Osteoblast (primary cell): Measurements from ENCODE around the gene GRID1. TPM values are rescaled to one million over a fixed set of nuclear protein-coding genes. Genes with fewer than 3 reads are reported as not detected.
A peak's percentile ranks its signal among the peaks of the same experiment; 100 is the strongest.

Experiments
- DNase-seq: peaks from one replicate; pipeline ENCODE4 v3.0.0; 2011; ENCODE audit warnings: low spot score, mixed read lengths; ENCODE audit not compliant: insufficient read length; ENCODE audit errors: missing footprints
- H2AFZ ChIP-seq: 2 replicates; pipeline ENCODE4 v1.6.0; 2011; ENCODE audit warnings: mild to moderate bottlenecking, low read length
- H3K27ac ChIP-seq: 2 replicates; pipeline ENCODE4 v1.5.1; 2011; ENCODE audit warnings: mild to moderate bottlenecking, low read depth, low read length, moderate library complexity
- H3K27me3 ChIP-seq: 2 replicates; pipeline ENCODE4 v1.6.0; 2012; ENCODE audit warnings: mild to moderate bottlenecking, control low read depth, inconsistent platforms, low read length, moderate library complexity; ENCODE audit not compliant: insufficient read depth
- H3K36me3 ChIP-seq: 2 replicates; pipeline ENCODE4 v1.5.1; 2011; ENCODE audit warnings: mild to moderate bottlenecking, low read length, control low read depth, moderate library complexity; ENCODE audit not compliant: insufficient read depth
- H3K4me1 ChIP-seq: 2 replicates; pipeline ENCODE4 v1.5.1; 2011; ENCODE audit warnings: mild to moderate bottlenecking, low read length, control low read depth, moderate library complexity; ENCODE audit not compliant: insufficient read depth
- H3K4me2 ChIP-seq: 2 replicates; pipeline ENCODE4 v1.6.0; 2011; ENCODE audit warnings: mild to moderate bottlenecking, low read length; ENCODE audit not compliant: insufficient read depth
- H3K4me3 ChIP-seq: fragments of 200-600 bp; sonication (generic); 3 replicates; pipeline ENCODE4 v1.5.1; 2012; ENCODE audit warnings: mild to moderate bottlenecking, low read length, inconsistent platforms; ENCODE audit not compliant: insufficient read depth
- H3K79me2 ChIP-seq: 2 replicates; pipeline ENCODE4 v1.6.0; 2012; ENCODE audit warnings: mild to moderate bottlenecking, low read length, control low read depth, inconsistent platforms; ENCODE audit not compliant: insufficient read depth
- H3K9me3 ChIP-seq: 2 replicates; pipeline ENCODE4 v1.5.1; 2011; ENCODE audit warnings: low read depth, low read length, control low read depth
- H4K20me1 ChIP-seq: 2 replicates; pipeline ENCODE4 v1.6.0; 2012; ENCODE audit warnings: mild to moderate bottlenecking, low read length, control low read depth; ENCODE audit not compliant: insufficient read depth
- CTCF ChIP-seq: IDR thresholded peaks from 2 replicates; pipeline ENCODE4 v1.5.1; 2011; ENCODE audit warnings: mild to moderate bottlenecking, low read depth, low read length, moderate library complexity; ENCODE audit errors: extremely low read depth
- total RNA-seq: library from RNA; depleted of rRNA; stranded (reverse); fragments of >200 nt; gene quantifications from 2 replicates; pipeline ENCODE4 v1.2.3, GENCODE V29; 2012

GRID1 gene
- total RNA-seq, 1 donor: not detected

DNA sequence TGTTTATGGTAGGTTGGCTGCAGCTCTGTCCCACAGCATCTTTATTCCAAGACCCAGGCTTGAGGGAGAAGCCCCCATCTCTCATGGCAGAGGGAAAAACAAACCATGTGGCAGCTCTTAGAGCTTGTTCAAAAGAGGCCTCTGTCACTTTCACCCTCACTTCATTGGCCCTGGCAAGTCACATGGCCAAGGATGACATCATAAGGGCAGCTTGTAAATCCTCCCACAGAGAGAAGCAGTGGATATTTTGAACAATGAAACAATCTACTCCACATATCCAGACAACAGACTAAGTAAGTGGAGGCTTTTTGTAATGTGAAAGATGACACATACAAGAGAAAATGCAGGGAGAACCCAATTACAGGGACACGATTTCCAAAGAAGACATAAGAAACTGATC, 108.1 kb downstream of the GRID1 start:
- DNase-seq: peak; percentile 58
- Histone ChIP-seq H3K4me1 (no peaks in the 10 kb centered on the region), H4K20me1 (no peaks in the 10 kb centered on the region)

DNA sequence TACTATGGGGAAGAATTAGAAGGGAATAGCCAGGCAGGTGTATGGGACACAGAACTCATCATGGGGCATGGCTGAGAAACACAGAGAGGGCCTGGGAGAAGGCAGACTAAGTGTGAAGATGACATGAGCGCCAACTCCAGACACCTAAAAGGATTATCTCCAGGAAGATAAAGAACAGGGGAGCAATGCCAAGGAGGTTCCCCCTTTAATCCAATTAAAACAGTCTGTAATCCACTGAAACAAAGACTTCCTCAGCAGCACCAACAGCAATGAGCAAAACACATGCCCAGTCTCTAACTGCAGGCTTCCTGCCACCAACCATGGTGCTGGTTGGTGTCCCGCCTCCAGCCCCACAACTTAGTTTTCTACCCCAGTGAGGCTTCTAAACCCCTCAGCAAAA, 108.9 kb downstream of the GRID1 start:
- Histone ChIP-seq H3K4me1 (no peaks in the 10 kb centered on the region), H3K9me3 (no peaks in the 10 kb centered on the region), H2AFZ (no peak overlapping the region), H4K20me1 (no peaks in the 10 kb centered on the region), H3K4me3 (no peak overlapping the region), H3K27ac (no peak overlapping the region), H3K36me3 (no peaks in the 10 kb centered on the region), H3K79me2 (no peaks in the 10 kb centered on the region), H3K27me3 (no peaks in the 10 kb centered on the region), H3K4me2 (no peak overlapping the region)
- no peak for TF ChIP-seq CTCF
- no peak for DNase-seq

More for the DNA sequence above, 108.1 kb downstream of the GRID1 start:
- Histone ChIP-seq H3K27ac (no peak overlapping the region), H3K4me2 (no peak overlapping the region), H2AFZ (no peak overlapping the region), H3K27me3 (no peaks in the 10 kb centered on the region), H3K9me3 (no peaks in the 10 kb centered on the region), H3K36me3 (no peaks in the 10 kb centered on the region), H3K79me2 (no peaks in the 10 kb centered on the region), H3K4me3 (no peak overlapping the region)
- TF ChIP-seq CTCF: no peak

- Histone ChIP-seq H3K9me3 (no peaks in the 10 kb centered on the region), H3K27me3 (no peaks in the 10 kb centered on the region), H3K4me1 (no peaks in the 10 kb centered on the region), H3K36me3 (no peaks in the 10 kb centered on the region), H3K79me2 (no peaks in the 10 kb centered on the region), H3K4me3 (no peak overlapping the region), H3K4me2 (no peak overlapping the region), H2AFZ (no peak overlapping the region), H4K20me1 (no peaks in the 10 kb centered on the region), H3K27ac (no peak overlapping the region)
- TF ChIP-seq CTCF: no peak
- peak; percentile 66 for DNase-seq
Observed at GRCh38 chr10:86256690-86257315, 109.8 kb downstream of the GRID1 start.

DNA sequence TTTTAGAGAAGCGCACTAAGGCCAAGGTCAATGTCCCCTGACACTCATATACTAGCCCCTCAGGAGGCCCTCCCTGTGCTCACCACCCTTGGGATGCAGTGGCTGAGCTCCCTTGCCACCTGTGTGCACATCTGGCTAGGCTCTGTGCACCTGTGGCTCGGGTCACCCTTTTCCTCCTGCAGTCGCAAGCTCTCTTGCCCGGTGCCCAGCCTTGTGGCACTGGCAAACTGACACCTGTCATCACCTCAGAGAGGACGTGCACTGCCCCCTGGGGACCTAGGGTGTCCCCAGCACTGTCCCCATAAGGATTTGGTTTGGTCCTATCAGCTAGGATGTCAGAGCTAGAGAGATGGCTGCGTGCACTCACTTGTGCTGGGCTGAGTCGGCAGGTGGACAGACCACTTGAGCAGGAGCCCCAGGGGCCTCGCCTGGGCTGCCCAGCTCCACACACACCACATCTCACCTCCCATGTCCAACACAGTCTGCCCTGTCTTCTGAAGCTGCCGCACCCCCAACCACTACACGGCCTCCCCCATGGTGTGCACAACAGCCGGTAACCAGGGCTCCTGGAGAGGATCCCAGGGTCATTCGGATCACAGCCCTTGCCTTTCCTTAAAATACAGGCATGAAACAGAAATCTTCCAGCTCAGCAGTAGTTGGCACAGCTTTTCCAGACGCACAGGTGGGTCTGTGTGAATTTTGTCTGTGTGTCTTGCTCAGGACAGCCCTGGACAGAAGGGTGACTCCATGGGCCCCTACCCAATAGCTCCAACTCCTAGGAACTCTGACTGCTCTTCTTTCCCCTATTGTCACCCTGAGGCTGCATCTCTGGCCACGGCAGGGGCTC, 111.0 kb downstream of the GRID1 start:
- Histone ChIP-seq H3K27ac (no peak overlapping the region), H3K4me2 (no peak overlapping the region), H3K27me3 (no peaks in the 10 kb centered on the region), H3K36me3 (no peaks in the 10 kb centered on the region), H3K4me3 (no peak overlapping the region), H4K20me1 (no peaks in the 10 kb centered on the region), H3K4me1 (no peaks in the 10 kb centered on the region), H2AFZ (no peak overlapping the region), H3K79me2 (no peaks in the 10 kb centered on the region), H3K9me3 (no peaks in the 10 kb centered on the region)
- DNase-seq: no peak
- no peak for TF ChIP-seq CTCF
